Measurements from ENCODE around the gene TPRKB.
"Not testable (repeated sequence)": the region's sequence is repeated elsewhere in the genome, so short reads cannot be mapped to it uniquely, and the experiment has no call there.

Gene TPRKB

GRCh38 chr2:73718851-73719621 is 18.1 kb downstream of the TPRKB start:
- TF ChIP-seq CTCF (IDR thresholded peaks at IDR 0.05; ENCODE audit: low read depth, low read length) = no peak
- H3K4me3 ChIP-seq (ENCODE audit: low read depth, low read length) = no peak overlapping the region
- no peak for DNase-seq (ENCODE audit: low read depth, low spot score)
- in situ Hi-C loops (cut with HindIII; ENCODE audit: low sequenced_read_pairs) = no loop called here

GRCh38 chr2:73718421-73718820 is 18.7 kb downstream of the TPRKB start:
- DNase-seq (ENCODE audit: low read depth, low spot score) = no peak
- TF ChIP-seq CTCF (IDR thresholded peaks at IDR 0.05; ENCODE audit: low read depth, low read length) = no peak
- H3K4me3 ChIP-seq (ENCODE audit: low read depth, low read length) = no peak overlapping the region
- in situ Hi-C loops (cut with HindIII; ENCODE audit: low sequenced_read_pairs) = no loop called here

- in situ Hi-C loops (cut with HindIII; ENCODE audit: low sequenced_read_pairs); DNase-seq (ENCODE audit: low read depth, low spot score); H3K4me3 ChIP-seq (ENCODE audit: low read depth, low read length): not testable (repeated sequence)
Measured at GRCh38 chr2:73717695-73718094, 19.4 kb downstream of the TPRKB start.

- no peak for DNase-seq (ENCODE audit: low read depth, low spot score)
- in situ Hi-C loops (cut with HindIII; ENCODE audit: low sequenced_read_pairs) = no loop called here
- no peak for TF ChIP-seq CTCF (IDR thresholded peaks at IDR 0.05; ENCODE audit: low read depth, low read length)
- H3K4me3 ChIP-seq (ENCODE audit: low read depth, low read length) = no peak overlapping the region
Measured at GRCh38 chr2:73717251-73717606, 19.9 kb downstream of the TPRKB start.

- in situ Hi-C loops (cut with HindIII; ENCODE audit: low sequenced_read_pairs) = no loop called here
- no peak for TF ChIP-seq CTCF (IDR thresholded peaks at IDR 0.05; ENCODE audit: low read depth, low read length)
- no peak for DNase-seq (ENCODE audit: low read depth, low spot score)
- H3K4me3 ChIP-seq (ENCODE audit: low read depth, low read length) = no peak overlapping the region
Measured at GRCh38 chr2:73716543-73717250, 20.4 kb downstream of the TPRKB start.

- TF ChIP-seq CTCF (IDR thresholded peaks at IDR 0.05; ENCODE audit: low read depth, low read length) = no peak
- no peak for DNase-seq (ENCODE audit: low read depth, low spot score)
- no peak overlapping the region for H3K4me3 ChIP-seq (ENCODE audit: low read depth, low read length)
- in situ Hi-C loops (cut with HindIII; ENCODE audit: low sequenced_read_pairs) = no loop called here
Measured at GRCh38 chr2:73714091-73714490, 23.1 kb downstream of the TPRKB start.

- no peak for TF ChIP-seq CTCF (IDR thresholded peaks at IDR 0.05; ENCODE audit: low read depth, low read length)
- in situ Hi-C loops (cut with HindIII; ENCODE audit: low sequenced_read_pairs) = no loop called here
- no peak overlapping the region for H3K4me3 ChIP-seq (ENCODE audit: low read depth, low read length)
- no peak for DNase-seq (ENCODE audit: low read depth, low spot score)
Measured at GRCh38 chr2:73708527-73708926, 28.6 kb downstream of the TPRKB start.
